H54 (cell line): ENCODE data around the gene ENGASE.
"Not testable (repeated sequence)": the region's sequence is repeated elsewhere in the genome, so short reads cannot be mapped to it uniquely, and the experiment has no call there.

Experiments used
- DNase-seq: peaks from one replicate; pipeline ENCODE4 v3.0.0; 2011; ENCODE audit warnings: low spot score, mixed read lengths; ENCODE audit not compliant: insufficient read length
- FAIRE-seq: peaks from 3 replicates; lab custom pipeline; 2011; peaks lifted over from hg19 to GRCh38; lab: Jason Lieb, UNC
- POLR2A ChIP-seq: IDR thresholded peaks from 2 replicates; pipeline ENCODE4 v1.6.1; 2011; ENCODE audit warnings: low read depth, mild to moderate bottlenecking, low read length

ENGASE gene, protein sequence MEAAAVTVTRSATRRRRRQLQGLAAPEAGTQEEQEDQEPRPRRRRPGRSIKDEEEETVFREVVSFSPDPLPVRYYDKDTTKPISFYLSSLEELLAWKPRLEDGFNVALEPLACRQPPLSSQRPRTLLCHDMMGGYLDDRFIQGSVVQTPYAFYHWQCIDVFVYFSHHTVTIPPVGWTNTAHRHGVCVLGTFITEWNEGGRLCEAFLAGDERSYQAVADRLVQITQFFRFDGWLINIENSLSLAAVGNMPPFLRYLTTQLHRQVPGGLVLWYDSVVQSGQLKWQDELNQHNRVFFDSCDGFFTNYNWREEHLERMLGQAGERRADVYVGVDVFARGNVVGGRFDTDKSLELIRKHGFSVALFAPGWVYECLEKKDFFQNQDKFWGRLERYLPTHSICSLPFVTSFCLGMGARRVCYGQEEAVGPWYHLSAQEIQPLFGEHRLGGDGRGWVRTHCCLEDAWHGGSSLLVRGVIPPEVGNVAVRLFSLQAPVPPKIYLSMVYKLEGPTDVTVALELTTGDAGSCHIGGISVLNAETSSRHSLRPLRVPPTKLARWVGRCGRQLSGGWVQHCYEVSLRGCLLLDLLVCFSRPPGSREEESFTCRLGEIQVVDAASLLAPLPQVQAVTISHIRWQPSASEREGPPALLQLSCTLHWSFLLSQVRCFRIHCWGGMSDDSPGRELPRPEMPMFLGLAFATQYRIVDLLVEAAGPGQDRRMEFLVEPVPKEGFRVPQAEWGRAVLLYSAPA

GRCh38 chr17:79074649-79075445 is at the start of gene ENGASE:
TSS of gene ENGASE (plus strand) at chr17:79074824. CDS start at chr17:79074945, 121 bp downstream.
- FAIRE-seq (no peak), DNase-seq (peak; percentile 99)

GRCh38 chr17:79024901-79025737 is 49.5 kb upstream of the ENGASE start:
- no peak for DNase-seq
- no peak for TF ChIP-seq POLR2A
- FAIRE-seq: no peak

More at GRCh38 chr17:79074649-79075445, at the start of gene ENGASE:
- TF ChIP-seq POLR2A: peak; percentile 85

DNA sequence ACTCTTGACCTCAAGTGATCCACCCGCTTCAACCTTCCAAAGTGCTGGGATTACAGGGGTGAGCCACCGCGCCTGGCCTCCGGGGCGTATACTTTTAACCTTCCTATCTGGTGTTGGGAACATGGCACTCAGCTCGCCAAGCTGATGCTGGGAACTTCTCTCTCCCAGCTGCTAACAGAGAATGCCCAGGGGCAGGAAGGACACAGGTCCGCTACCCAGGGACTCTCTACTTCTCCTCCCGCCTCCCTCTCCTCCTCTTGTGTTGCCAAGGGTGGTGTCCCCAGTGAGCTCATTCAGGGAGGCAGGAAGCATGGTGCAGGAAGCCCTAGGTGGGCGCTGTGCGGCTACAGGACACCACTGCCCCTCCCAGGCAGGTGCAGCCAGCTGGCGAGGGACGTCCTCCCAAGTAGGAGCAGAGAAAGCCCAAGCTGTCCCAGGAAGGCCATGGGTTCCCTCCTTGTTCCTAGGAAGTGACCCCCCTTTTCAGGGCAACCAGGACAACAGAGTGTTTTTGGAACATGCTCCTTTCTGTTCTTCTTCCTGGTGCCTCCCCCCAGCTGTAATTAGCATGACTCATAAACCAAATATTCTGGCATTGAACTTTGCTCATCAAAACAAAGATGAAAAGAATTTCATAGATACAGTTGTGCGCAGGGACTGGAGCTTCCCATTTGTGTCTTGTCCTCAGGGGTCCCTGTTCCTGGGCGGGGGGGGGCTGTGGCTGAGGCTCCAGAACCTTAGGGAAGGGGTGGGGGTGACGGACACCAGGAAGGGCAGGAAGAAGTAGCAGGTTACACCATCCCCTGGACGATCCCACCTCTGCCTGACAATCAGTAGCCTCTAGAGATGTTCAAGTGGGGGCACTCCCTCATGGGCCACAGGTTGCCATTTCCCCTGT is 48.0 kb upstream of the ENGASE start:
- no peak for FAIRE-seq
- peak; percentile 77 for DNase-seq
- TF ChIP-seq POLR2A: no peak

DNA sequence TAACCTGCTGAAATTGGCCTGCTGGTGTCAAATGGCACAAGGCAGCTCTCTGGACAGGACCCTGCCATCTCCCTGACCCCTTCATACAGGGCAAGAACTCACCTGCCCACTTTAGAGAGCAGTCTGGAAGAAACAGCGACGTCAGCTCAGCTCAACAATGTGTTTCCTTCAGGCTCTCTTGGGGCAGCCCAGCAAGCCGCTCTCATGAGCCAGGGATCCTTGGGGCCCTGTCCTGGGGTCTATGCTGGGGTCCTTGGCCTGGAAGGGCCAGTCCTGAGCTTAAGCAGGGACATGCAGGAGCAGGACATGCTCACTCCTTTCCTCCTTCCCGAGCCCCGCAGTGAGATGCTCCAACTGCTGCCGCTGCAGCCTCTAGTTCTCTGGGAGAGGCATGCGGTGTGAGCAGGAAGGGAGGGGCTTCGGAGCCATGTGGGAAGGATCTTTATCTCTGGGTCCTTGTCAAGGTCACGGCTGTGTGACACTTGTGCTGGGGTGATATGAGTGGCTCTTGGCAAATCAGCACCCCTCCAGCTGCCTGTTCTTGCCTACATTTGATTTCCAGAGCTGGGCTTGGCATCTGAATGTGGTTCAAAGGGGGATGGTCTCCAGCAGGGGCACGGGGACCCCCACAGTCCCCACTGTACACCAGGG is 47.2 kb upstream of the ENGASE start:
- TF ChIP-seq POLR2A: no peak
- DNase-seq (no peak), FAIRE-seq (no peak)

DNA sequence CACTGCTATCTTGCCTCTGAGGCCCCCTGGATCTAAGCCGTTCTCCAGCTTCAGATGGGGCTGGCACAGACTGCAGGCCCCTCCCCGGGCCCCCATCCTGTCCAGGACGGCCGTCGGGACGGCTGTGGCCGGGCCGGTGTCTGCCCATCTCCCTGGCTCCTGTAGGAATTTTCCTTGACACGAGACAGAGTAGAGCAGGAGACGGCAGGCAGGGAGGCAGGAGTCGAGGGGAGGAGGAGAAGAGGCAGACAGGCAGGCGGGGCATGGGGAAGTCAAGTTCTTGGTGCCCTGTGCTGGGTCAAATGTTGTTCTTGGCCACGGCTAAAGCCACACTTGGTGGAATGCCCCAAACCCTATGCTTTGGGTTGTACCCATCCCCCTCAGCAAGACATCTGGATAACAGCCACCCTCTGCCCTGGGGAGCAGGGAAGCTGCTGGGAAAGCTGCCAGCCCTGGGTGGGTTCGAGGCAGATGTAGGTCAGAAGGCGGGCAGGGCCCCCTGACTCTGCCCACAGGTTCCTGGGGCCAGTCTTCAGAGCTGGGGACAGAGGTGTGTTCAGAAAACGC is 46.6 kb upstream of the ENGASE start:
- TF ChIP-seq POLR2A: no peak
- FAIRE-seq (no peak), DNase-seq (peak; percentile 66)

DNA sequence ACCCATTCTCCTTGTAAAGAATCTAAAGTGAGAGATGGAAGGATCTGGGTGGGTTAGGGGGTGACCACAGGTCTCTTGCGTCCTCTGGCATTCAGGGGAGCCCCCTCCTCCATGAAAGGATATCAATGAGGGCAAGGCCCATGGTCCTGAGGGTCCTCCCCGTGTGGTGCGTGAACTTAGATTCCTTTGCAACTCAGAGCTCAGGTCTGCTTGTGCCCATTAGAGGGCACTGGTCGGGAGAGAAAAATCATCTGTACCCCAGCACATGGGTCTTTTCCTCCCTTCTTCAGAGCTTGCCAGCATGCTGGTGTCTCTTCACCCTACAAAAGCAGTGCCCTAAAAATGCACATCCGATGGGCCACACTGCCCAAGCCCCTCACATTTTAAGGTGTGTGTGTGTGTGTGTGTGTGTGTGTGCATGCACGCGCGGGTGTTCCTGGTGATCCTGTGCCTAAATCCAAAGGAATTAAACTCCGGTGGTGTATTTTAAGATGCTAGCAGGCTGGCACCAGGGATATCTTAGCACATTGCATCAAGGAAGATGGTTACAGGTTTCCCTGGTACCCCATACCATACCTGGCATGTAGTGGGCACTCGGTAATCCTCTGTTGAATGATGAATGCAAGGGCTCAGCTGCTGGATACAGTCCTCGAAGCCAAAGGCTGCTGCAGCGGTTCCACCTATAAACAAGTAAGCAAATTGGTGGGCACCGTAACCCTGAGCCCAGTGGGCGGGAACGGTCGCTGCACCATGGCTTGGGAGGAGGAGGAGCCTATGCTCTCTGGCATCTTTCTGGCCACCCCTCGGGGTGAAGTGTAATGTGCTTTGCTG is 45.9 kb upstream of the ENGASE start:
- TF ChIP-seq POLR2A: no peak
- no peak for FAIRE-seq

GRCh38 chr17:79029327-79030009 is 45.2 kb upstream of the ENGASE start:
- no peak for TF ChIP-seq POLR2A
- FAIRE-seq: no peak
- no peak for DNase-seq

More for the DNA sequence above, 45.9 kb upstream of the ENGASE start:
- DNase-seq: no peak

DNA sequence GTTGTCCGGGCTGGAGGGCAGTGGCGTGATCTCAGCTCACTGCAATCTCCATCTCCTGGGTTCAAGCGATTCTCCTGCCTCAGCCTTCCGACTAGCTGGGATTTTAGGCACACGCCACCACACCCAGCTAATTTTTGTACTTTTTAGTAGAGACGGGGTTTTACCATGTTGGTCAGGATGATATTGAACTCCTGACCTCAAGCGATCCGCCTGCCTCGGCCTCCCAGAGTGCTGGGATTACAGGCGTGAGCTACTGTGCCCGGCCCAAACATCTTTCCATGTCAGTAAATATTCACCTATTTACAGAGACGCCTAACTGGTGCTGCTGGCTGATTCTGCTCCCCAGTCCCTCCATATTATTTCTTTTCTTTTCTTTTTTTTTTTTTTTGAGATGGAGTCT is 44.0 kb upstream of the ENGASE start:
- FAIRE-seq, DNase-seq: not testable (repeated sequence)

DNA sequence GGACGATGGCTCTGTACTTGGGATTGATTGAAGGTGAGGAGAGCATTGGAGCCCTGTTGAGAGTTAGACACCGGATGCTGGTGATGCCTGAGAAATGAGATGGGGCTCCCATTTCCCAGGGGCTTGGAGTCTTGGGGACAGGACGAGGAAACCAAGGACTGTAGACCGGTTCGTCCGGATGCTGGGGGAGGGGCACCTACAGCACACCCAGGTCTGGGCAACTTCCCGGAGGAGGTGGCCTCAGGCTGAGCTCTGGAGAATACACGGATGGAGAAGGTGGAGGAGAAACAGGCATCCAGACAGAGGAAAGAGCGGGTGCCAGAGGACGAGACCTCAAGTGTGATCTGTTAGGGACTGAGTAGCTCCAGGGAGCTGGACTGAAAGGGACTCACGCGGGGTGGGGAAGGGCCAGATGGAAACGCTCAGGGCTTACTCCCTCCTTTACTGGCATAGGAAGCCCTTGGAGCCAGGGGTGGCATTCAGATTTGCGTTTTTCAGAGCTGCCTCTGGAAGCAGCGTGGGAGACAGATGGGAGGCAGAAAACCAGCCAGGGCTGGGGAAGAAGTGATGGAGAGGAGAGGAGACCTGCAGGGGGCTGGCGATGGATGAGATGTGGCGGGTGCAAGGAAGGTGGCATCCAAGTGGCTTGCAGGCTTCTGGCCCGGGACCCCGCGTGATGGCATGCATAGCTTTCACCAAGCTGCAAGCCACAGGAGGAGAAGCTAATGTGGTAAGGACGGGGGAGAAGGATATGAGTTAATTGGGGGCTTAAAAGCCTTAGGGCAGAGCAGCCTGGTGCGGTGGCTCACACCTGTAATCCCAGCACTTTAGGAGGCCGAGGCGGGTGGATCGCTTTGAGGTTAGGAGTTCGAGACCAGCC is 42.4 kb upstream of the ENGASE start:
- no peak for DNase-seq
- no peak for TF ChIP-seq POLR2A
- no peak for FAIRE-seq
